Parathyroid adenoma (tissue), 2 donors: Measurements from ENCODE around the gene ACOX3.

ENCODE experiments used
- H2AFZ ChIP-seq: fragments of 300-600 bp; sonication (generic); one replicate; pipeline ENCODE4 v1.7.0; 2017; ENCODE audit warnings: antibody characterized with exemption, mild to moderate bottlenecking
- H3K27ac ChIP-seq: fragments of 300-600 bp; sonication (generic); one replicate; pipeline ENCODE4 v1.7.0; 2017
- H3K27me3 ChIP-seq: fragments of 300-600 bp; sonication (generic); one replicate; pipeline ENCODE4 v1.7.0; 2017; ENCODE audit warnings: low read length; ENCODE audit not compliant: control insufficient read depth, insufficient read depth
- H3K36me3 ChIP-seq: fragments of 300-600 bp; sonication (generic); one replicate; pipeline ENCODE4 v1.7.0; 2017; ENCODE audit warnings: low read length; ENCODE audit not compliant: control insufficient read depth, insufficient read depth
- H3K4me1 ChIP-seq: fragments of 300-600 bp; sonication (generic); one replicate; pipeline ENCODE4 v1.7.0; 2017; ENCODE audit warnings: control low read depth
- H3K4me2 ChIP-seq: fragments of 300-600 bp; sonication (generic); one replicate; pipeline ENCODE4 v1.7.0; 2017; ENCODE audit warnings: low read length
- H3K4me3 ChIP-seq: fragments of 300-600 bp; sonication (generic); one replicate; pipeline ENCODE4 v1.7.0; 2017; ENCODE audit warnings: low read depth, low read length
- H3K79me2 ChIP-seq: fragments of 300-600 bp; sonication (generic); one replicate; pipeline ENCODE4 v1.7.0; 2017; ENCODE audit warnings: control low read depth
- H3K9ac ChIP-seq: fragments of 300-600 bp; sonication (generic); one replicate; pipeline ENCODE4 v1.7.0; 2017; ENCODE audit warnings: mild to moderate bottlenecking
- H3K9me3 ChIP-seq: fragments of 300-600 bp; sonication (generic); one replicate; pipeline ENCODE4 v1.7.0; 2017; ENCODE audit warnings: low read length; ENCODE audit not compliant: control insufficient read depth
- CTCF ChIP-seq: fragments of 300-600 bp; sonication (generic); IDR thresholded peaks from one replicate; pipeline ENCODE4 v1.7.0; 2017; ENCODE audit warnings: antibody characterized with exemption, mild to moderate bottlenecking
- donor health status: primary hyperparathyroidism.

The ACOX3 gene

GRCh38 chr4:8463811-8464210 lies 23.3 kb upstream of the ACOX3 start:
- H3K4me2 ChIP-seq: no peak overlapping the region
- no peak overlapping the region for H3K27ac ChIP-seq
- no peak overlapping the region for H3K9ac ChIP-seq
- no peaks in the 10 kb centered on the region for H3K27me3 ChIP-seq
- no peak overlapping the region for H3K4me3 ChIP-seq
- H3K79me2 ChIP-seq: no peaks in the 10 kb centered on the region
- H2AFZ ChIP-seq: no peak overlapping the region
- no peak for TF ChIP-seq CTCF
- no peaks in the 10 kb centered on the region for H3K36me3 ChIP-seq
- no peaks in the 10 kb centered on the region for H3K9me3 ChIP-seq
- H3K4me1 ChIP-seq: no peaks in the 10 kb centered on the region

GRCh38 chr4:8461616-8462015 lies 21.1 kb upstream of the ACOX3 start:
- Histone ChIP-seq H3K27ac (no peak overlapping the region), H3K4me1 (no peaks in the 10 kb centered on the region), H3K36me3 (no peaks in the 10 kb centered on the region), H3K4me3 (no peak overlapping the region), H3K9ac (no peak overlapping the region), H3K4me2 (no peak overlapping the region), H3K79me2 (no peaks in the 10 kb centered on the region), H2AFZ (no peak overlapping the region), H3K27me3 (no peaks in the 10 kb centered on the region), H3K9me3 (no peaks in the 10 kb centered on the region)
- no peak for TF ChIP-seq CTCF

DNA sequence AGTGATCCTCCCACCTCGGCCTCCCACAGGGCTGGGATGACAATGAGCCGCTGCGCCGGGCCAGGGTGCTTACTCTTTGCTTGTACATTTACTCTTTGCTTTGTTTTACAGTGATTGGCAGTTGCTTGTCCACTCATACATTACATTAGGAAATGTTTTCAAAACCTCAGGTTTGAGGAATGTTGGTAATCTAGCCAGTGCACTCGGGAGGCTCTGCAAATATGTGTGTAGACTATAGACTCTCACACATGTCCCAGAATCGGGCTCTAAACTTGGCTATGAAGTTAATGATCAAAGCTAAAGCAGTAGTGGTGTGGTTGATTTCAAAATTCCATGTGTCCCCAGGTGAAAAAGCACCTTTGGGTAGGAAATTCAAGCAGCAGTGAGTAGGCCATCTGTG lies 20.6 kb upstream of the ACOX3 start:
- Histone ChIP-seq H3K27me3 (no peaks in the 10 kb centered on the region), H3K79me2 (no peaks in the 10 kb centered on the region), H3K9ac (no peak overlapping the region), H3K4me2 (no peak overlapping the region), H2AFZ (no peak overlapping the region), H3K9me3 (no peaks in the 10 kb centered on the region), H3K36me3 (no peaks in the 10 kb centered on the region), H3K4me3 (no peak overlapping the region), H3K4me1 (no peaks in the 10 kb centered on the region), H3K27ac (no peak overlapping the region)
- no peak for TF ChIP-seq CTCF

DNA sequence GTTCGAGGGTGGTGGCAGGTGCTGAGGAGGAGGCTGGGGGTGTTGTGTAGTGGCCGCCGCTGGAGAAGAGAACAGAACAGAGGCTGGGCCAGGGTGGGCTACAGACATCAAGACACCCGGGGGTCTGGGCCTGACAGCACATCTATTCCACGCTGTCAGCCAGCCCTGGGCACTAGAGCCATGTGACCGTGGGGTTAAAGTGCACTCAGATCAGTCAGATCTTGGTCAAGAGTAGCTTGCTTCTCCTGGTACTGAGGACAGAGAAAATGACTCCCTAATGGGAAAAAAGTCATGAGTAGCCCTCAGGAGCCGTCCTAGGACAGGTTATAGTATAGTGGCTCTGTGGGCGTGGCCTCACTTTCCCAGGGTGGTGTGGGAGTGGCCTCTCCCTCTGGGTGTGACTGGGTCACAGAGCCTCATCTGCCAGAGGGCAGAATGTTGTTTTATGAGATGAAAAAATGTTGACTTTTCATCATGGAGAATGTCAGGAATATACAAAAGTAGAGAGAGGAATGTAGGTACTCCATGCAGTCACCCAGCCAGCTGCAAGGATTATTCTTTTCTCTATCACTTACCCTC lies 19.4 kb upstream of the ACOX3 start:
- H2AFZ ChIP-seq: no peak overlapping the region
- no peak overlapping the region for H3K4me2 ChIP-seq
- no peak for TF ChIP-seq CTCF
- H3K9ac ChIP-seq: no peak overlapping the region
- no peaks in the 10 kb centered on the region for H3K9me3 ChIP-seq
- no peaks in the 10 kb centered on the region for H3K27me3 ChIP-seq
- H3K4me3 ChIP-seq: no peak overlapping the region
- H3K4me1 ChIP-seq: no peaks in the 10 kb centered on the region
- H3K36me3 ChIP-seq: no peaks in the 10 kb centered on the region
- H3K79me2 ChIP-seq: no peaks in the 10 kb centered on the region
- H3K27ac ChIP-seq: no peak overlapping the region

DNA sequence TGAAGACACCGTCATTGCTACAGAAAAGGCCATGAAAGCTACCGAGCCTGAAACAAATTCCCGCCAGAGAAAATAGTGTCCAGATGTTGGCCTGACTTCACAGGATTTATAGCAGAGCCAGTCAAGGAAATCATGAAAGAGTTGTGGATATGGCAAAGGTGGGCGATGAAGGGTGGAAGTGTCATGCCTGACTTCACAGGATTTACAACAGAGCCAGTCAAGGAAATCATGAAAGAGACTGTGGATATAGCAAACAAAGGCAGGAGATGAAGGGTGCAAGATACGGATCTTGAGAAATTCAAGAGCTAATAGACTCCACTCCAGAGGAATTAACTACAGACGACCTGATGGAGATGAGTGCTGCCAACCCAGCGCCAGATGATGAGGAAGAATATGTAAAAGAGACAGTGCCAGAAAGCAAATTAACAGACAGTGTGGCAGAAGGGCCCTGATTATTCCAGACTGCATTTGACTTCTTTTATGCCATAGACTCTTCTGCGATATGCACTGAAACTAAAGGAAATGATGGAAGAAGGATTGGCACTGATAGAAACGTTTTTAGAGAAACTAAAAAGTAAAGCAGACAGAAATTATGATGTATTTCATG lies 17.2 kb upstream of the ACOX3 start:
- no peak overlapping the region for H2AFZ ChIP-seq
- H3K9me3 ChIP-seq: no peaks in the 10 kb centered on the region
- H3K79me2 ChIP-seq: no peaks in the 10 kb centered on the region
- H3K9ac ChIP-seq: no peak overlapping the region
- no peak overlapping the region for H3K4me2 ChIP-seq
- no peak overlapping the region for H3K4me3 ChIP-seq
- no peaks in the 10 kb centered on the region for H3K4me1 ChIP-seq
- H3K36me3 ChIP-seq: no peaks in the 10 kb centered on the region
- no peak for TF ChIP-seq CTCF
- no peaks in the 10 kb centered on the region for H3K27me3 ChIP-seq
- H3K27ac ChIP-seq: no peak overlapping the region
